ENCODE measurements around the gene RNF44.

RNF44 gene

DNA sequence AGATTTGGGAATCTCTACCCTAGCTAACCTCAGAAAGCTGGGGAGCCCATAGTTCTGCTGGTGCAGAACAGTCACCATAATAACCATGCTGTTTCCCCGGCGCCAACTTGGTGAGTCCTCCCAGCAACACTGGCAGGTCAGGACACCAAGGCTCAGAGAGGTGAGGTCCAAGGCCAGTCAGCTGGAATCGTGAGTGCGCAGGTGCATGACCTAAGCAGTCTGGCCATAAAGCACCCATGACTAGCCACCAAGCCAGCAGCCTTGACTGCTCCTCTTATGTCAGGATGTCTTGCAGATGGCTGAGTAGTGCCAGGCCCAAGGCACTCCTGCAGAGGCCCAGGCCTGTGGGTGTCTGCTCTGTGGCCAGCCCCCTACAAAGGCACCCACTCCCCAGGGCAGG, 2.6 kb downstream of the RNF44 start:
- no peak for DNase-seq

DNA sequence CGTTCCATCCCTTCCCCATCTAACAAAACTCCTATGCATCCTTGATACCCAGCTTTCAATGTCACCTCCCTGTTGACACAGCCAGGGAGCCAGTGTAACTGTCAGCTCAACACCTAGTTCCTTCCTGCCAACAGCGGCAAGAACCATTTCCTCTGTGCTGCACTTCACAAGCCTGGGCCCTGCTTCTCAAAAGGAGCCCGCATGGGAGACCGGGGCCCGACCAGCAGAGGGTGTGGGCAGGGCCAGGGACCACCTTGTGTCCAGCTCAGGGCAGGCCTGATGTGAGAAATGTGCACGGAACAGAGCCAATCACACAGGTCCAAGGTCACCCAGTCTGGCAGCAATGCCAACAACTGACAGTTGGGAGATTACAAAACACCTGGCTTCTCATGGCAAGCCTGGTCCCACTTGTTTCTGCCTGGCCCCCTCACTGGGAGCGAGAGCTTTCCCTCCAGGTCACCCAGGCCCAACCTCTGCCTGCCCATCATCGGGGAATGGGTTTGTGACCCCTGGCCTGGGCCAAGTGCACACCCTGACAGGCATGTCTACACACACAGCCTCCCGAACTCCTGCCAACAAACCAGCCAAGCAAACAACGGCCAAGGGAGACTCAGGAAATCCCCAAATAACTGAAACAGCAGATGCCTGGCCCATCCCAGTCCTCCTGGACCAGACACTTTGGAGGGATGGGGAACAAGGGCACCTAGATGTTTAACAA, 3.1 kb downstream of the RNF44 start:
- peak; percentile 65 to 70 for DNase-seq

DNA sequence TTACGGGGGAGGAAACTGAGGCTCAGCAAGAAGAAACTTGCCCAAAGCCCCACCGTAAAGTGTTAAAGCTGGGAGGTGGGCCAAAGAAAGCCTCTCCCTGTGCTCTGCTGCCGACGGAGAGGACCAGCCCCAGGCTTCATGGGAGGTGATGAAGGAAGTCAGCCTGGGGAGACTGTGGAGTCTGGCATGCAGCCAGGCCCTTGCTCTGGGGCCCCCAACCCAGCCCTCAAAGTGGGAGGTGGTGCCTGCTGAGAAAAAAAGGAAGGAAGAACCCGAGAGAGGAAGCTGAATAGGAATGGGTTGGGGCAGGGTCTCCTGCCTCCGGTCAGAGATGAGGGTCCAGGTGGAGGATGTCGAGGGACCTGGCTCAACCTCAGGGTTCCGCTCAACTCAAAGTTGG, 3.8 kb downstream of the RNF44 start:
- DNase-seq, result peak; percentile 94

DNA sequence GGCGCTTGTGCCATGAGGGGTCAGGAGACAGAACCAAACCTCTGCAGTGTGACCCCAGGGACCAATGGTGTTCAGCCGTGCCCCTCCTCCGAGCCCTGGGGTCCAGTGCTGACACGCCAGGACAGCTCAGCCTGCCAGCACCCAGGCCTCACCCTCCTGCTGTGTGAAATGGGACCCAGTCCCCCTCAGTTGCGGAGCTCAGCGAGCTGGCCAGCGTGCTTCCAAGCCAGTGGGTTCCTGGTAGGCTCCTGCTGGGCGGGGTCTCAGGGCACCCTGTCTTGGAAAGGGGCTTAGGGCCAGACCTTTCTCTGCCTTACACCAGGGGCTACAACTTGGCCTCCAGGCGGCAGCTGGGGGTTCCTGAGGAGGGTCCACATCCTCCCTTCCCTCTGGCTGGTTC, 4.4 kb downstream of the RNF44 start:
- no peak for DNase-seq

DNA sequence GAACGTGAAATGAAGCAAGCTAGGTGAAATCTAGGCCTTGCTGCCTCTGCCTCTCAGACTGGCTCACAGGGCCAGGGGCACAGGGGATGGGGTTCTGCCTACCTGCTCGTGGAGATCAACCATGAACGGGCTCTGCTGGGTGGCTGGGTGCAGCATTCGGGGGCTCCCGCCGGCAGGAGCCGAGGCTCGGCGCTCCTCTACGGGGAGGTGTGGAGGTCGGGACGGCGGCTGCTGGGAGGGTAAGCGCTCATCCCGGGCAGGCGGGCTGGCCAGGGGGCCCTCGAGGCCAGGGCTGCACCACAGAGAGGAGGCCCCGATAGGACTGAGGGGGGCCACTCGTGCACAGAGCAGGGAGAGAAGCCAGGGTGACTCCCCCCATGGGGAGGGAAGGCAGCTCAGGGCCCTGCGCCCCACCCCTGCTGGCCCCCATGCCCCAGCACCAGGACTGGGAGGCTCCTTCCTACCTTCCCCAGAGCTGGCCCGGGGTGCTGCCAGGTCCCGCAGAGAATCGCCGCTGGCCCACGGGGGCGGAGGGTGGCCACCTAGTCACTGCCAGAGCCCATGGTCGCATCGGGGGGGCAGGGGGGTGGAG, 5.2 kb downstream of the RNF44 start:
- DNase-seq, result no peak

DNA sequence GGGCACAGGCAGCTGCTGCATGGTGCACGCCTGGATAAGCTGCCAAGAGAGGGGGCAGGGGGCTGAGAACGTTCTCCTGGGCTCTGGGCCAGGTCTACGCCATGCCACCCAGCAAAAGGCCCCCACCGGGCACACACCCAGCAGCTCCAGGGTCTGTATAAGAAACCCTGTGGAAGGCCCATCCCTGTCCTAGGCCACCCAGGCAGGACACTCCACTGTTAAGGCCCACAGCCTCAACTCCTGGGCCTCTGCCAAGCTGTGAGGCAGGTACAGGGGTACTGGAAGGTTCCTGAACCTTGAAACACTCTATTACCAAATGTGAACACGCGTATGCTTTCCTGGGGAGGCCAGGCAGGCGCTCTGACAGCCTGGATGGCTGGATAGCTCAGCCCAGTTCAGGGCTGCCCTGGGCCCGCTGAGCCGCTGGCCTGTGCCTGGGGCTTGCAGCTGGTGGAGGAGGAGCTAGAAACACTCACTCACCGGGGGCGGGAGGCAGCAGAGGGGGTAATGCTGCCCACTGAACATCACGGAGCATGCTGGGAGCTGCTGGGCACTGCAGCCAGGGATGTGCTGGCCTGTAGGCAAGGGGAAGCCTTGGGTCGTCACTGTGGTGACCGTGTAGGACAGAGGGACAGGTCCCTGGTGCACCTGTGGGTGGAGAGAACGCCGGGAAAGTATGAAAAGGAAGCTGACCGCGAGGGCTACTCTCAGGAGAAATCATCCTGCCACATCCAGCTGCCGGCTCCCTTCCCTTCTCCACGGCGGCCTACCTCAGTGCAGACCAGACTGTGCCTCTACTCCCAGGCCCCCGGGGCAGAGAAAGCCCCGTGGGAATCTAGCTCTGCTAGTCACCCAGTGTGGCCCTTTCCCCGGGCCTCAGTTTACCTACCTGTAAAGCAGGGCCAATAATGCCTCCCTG, 6.0 kb downstream of the RNF44 start:
- DNase-seq, result peak in 1 of 2 experiments; percentile 11

DNA sequence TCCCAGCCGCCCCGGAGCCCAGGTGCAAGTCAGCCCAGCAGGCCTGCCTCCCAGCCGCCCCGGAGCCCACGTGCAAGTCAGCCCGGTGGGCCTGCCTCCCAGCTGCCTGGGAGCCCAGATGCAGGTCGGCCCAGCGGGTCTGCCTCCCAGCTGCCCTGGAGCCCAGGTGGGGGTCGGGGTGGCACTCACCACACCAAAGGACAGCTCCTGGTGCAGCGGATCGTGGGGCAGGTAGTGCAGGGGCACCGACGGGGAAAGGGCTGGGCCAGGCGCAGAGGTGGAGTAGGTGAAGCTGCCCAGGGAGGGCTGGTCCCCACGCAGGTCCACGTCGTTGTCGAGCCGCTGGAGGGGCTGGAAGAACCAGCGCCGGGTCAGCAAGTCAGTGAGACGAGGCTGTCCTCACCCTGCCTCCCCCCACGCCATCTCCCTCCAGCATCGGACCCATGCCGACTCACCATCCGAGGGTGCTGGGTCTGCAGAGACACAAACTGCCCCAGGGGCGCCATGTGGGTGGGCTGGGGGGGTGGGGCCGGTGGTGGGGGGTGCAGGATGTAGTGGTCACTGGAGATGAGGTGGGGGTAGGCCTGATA, 6.7 kb downstream of the RNF44 start:
- no peak for DNase-seq

DNA sequence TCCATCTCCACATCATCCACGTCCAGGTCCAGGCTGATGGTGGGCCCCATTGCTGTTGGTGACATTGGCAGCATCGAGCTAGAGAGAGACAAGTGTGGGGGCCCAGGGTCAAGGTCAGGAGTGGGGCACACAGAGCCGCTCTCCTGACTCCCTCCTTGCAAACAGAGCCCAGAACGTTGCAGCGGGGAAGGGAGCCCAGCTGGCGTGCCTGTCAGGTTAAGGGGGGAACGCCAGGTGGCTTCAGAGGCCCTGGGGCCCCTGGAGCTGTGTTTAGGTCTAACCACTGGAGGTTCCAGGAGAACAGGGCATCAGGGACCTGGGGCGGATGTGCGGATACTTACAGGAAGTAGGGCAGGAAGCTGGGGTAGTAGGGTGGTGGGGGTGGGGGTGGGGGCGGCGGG, 7.5 kb downstream of the RNF44 start:
- DNase-seq, result peak; percentile 89

DNA sequence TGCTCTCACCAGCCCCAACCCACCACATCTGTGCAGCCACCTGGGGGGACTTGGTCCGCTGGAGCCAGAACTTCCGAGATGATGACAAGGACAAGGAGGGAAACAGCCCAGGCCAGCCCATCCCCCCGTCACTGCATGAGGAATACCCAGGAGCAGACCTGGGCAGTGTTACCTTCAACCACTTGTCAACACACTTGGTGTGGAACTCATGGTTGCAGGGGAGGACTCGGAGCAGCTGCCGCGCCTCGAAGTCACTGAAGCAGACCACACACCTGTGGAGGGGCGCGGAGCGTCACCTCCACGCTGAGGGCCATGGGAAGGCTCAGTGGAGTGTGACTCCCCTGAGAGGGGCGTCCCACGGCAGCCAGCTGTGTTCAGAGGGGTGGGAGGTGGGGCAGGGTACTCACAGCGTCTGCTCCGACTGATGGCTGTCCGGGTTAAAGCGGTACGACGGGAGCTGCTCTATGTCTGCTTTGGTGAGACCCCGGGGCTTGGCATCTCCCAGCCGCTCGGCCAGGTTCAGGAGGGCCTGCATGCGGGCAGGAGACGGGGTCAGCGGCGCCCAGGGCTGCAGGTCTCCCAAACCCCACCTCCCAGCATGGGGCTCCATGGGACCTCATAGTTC, 8.0 kb downstream of the RNF44 start:
- no peak for DNase-seq

DNA sequence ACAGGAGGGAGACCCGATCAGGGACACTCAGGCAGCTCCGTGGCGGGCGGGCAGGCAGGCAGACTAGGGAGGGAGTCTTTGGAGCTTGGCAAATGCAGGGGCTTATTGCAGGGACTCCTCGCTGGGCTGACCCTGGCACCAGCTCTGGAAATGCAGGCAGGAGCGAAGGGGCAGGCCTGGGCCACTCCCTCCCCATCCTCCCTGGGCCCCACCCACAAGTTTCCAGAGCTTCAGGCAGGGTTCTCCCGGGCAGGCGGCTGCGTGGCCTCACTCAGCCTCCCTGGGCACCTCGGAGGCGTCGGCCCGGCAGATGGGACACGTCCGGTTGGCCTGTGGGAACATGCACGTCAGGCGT, 8.5 kb downstream of the RNF44 start:
- no peak for DNase-seq

DNA sequence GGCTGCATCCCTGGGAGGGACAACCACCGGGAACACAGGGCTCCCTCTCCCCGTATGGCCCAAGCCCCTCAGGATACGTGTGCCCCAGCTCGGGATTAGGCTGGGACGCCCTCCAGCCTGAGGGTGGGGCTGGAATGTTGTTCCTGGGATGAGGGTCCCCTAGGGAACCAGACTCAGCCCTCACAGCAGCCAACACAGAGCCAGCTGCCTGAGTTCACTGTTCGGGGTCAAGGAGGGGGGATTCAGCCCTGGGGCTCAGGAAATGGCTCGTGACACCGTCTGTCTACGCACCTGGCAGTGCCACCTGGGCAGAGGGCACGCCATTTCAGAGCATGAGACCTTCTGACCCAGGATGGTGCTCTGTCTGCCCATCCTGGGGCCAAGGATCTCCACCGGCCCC, 8.9 kb downstream of the RNF44 start:
- no peak for DNase-seq

DNA sequence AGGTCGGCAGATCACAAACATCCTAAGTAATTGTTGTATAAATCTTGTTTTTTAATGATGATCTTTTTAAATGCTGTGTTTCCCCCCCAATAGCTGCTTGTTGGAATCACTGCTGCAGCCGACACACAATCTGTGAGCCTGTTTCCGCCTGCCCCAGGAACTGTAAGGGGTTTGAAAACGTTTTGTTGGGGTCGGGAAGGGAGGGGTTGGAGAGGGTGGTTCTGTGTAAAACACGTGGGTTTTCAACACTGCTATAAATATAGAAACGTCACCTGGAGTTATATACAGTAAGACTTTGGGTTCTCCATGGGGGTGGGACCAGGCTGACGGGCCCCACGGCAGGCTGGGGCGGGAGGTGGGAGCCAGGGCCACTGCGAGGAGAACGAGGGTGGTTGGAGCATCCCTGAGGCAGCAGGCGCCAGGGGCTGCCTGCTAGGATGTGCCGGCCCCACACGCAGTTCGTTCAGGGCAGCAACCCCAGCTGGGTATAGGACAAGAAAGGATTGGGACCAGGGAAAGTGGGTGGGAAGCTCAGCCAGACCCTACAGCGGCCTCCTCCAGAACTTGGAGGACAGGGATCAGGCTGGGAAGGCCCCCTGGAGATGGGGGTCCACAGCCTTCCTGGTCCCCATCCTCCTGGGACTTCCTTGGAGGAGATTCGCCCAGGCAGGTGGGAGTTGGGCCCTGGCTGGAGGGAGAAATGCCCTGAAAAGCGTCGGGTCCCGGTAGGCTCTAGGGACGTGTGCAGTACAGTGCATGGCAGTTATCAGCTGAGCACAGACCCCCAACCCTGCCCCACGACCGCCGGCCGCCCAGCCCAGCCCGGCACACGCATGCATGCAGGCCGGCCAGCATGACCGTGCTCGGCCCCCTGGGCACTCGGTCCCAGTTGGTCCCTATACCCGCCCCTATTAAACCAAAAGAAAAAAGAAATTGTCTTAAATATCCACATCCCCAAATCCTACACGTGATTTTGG, 9.7 kb downstream of the RNF44 start:
- DNase-seq, result no peak

DNA sequence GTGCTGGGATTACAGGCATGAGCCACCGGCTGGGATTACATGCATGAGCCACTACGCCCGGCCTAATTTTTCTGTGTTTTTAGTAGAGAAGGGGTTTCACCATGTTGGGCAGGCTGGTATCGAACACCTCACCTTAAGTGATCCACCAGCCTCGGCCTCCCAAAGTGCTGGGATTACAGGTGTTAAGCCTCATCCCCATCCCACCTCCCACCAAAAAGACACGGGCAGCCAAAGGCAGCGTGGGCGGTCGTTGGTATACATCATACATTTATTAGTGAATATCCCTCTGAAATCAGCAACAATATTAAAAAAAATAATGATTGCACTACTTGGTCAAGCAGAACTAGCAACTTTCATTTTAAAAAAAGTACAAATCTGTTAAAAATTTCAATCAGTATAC, 10.7 kb downstream of the RNF44 start:
- no peak for DNase-seq

DNA sequence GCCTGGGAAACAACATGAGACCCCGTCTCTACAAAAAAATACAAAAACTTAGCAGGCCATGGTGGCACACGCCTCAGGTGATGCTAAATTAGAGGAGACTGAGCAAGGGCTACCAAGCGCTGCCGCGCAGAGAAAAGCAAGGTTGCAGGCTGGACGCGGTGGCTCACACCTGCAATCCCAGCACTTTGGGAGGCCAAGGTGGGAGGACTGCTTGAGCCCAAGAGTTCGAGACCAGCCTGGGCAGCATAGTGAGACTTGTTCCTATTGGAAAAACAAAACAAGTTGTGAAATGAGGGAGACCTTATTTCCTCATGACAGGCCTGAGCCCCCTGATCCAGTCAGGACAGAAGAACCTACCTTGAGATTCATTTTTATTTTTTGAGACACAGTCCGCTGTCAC, 11.5 kb downstream of the RNF44 start:
- no peak for DNase-seq

DNA sequence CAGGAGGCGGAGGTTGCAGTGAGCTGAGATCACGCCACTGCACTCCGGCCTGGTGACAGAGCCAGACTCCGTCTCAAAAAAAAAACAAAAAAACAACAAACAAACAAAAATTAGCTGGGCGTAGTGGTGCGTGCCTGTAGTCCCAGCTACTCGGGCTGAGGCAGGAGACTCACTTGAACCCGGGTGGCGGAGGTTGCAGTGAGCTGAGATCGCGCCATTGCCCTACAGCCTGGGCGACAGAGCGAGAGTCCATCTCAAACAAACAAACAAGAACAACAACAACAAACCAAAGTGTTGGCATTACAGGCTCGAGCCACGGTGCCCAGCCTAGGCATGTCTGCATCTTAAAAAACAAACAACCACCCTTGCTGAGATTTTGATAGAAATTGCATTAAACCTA, 12.2 kb downstream of the RNF44 start:
- DNase-seq, result no peak

DNA sequence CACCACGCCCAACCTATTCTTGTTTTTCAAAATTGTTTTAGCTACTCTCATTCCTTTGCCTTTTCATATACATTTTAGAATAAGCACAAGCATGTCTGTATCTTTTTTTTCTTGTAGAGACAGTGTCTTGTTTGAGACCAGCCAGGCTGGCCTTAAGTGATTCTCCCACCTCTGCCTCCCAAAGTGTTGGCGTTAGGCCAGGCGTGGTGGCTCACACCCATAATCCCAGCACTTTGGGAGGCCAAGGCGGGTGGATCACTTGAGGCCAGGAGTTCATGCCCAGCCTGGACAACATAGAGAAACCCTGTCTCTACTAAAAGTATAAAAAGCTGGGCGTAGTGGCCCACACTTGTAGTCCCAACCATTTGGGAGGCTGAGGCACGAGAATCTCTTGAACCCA, 13.1 kb downstream of the RNF44 start:
- DNase-seq, result no peak

DNA sequence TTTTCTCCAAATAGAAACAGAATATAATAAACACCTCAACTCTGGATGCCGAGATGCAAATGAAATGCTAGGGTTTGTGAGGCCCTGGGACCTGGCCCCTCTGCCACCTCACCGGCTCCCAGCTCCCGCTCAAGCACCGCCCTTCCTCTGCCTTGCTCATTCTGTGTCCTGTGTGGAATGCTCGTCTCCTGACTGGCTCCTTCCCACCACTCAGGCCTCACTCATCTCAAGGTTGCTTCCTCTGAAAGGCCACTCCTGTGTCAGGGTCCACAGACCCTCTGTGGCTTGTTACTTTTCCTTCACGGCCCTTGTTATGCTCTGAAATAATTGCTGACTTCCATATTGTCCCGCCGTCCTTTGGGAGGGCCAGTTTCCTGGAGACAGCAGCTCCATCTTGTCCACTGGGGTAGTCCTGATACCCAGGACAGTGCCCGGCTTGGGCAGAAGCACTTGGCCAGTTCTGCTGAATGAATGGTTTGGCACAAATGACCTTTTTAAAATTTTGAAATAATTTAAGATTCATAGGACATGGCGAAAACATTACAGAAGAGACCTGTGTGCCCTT, 15.4 kb downstream of the RNF44 start:
- no peak for DNase-seq

DNA sequence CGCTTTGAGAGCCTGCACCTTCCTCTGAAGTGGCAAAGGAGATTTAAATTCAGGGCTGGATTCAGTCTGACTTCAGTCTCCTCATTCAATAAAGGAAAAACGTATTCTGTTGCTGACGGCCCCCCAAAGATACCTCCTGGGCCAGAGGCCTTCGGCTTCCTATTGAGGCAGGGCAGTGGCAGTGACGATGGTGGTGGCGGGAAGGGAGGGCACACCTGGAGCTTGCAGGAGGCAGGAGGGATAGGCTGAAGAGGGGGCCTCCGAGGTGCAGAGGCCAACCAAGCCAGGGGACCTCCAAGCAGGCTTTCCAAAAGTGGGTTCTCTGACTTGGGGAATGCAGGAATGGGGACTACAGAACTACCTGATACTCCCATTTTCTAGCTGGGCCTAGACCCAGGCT, 15.9 kb downstream of the RNF44 start:
- DNase-seq, result no peak

DNA sequence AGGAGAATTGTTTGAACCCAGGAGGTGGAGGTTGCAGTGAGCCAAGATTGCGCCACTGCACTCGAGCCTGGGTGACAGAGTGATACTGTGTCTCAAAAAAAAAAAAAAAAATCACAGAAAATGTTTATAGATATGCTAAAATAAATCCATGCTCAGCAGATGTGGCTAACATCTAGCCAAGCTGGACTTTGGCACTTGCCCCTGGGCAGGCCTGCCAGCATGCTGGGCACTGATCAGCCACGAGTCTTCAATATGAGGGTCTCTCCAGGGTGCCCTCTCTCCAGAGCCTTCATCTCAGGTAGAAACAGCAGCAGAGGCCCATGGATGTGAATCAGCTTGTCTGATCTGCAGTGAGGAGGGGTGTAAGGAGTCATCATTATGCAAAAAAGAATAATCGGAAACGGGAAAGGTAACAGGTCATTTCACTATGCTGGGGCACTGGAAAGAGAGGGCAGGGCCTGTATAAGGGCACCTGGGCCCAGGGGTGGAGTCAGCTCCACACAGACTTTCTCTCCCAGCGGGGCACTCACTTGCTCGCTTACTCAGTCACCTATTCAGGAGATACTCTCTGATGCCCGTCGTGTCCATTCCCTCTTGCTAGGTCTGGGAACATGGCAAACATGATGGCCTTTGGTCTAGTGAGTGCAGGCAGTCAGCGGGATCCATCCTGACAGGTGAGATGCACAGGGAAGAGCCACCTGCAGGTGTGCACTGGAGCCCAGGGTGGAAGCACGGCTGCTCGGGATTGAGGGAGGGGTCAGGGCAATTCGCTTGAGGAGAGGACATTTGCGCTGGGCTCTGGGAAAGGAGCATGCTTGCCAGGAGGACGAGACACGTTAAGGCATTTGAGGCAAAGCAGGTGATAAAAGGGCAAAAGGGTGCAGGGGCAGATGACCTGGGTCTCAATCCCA, 17.1 kb downstream of the RNF44 start:
- DNase-seq, result no peak

DNA sequence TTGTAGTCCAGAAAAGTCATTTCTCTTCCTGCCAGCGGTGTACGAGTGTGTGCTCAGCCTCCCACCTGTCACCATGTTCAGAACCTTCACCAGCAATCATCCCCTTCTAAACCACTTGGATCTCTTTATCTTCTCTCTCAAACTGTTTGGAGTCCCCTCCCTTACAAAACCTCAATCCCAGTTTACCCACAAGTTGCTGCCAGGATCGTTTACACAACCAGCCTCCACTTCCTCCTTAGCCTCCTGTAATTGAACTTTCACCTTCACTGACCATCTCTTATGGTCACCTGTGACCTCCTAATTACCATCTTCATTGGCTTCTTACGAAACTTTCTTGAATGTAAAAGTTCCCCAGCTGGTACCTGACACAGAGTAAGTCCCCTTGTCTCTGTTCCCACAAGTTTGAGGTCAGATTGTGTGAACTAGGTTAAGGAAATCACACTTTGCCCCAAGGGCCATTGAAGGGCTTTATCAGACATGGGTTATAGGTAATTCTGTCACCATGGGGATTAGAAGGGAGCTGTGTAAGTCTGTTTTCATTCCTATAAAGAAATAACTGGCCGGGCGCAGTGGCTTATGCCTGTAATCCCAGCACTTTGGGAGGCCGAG, 20.0 kb downstream of the RNF44 start:
- no peak for DNase-seq
